C4-2B (cell line): ENCODE results near the gene RGMB.

Experiments
- CTCF ChIP-seq: fragments of 450-650 bp; conservative IDR thresholded peaks from 2 replicates; pipeline ENCODE4 v1.5.1; 2017; ENCODE audit warnings: mild to moderate bottlenecking
- ZFX ChIP-seq: fragments of 450-650 bp; IDR thresholded peaks from 2 replicates; pipeline ENCODE4 v1.6.1; 2017

- no peak for TF ChIP-seq CTCF
- TF ChIP-seq ZFX, result no peak
Measured at GRCh38 chr5:98768960-98769209, 4.6 kb upstream of the RGMB start.
